ENCODE measurements around the gene NDUFAF2.

The NDUFAF2 gene, protein sequence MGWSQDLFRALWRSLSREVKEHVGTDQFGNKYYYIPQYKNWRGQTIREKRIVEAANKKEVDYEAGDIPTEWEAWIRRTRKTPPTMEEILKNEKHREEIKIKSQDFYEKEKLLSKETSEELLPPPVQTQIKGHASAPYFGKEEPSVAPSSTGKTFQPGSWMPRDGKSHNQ

DNA sequence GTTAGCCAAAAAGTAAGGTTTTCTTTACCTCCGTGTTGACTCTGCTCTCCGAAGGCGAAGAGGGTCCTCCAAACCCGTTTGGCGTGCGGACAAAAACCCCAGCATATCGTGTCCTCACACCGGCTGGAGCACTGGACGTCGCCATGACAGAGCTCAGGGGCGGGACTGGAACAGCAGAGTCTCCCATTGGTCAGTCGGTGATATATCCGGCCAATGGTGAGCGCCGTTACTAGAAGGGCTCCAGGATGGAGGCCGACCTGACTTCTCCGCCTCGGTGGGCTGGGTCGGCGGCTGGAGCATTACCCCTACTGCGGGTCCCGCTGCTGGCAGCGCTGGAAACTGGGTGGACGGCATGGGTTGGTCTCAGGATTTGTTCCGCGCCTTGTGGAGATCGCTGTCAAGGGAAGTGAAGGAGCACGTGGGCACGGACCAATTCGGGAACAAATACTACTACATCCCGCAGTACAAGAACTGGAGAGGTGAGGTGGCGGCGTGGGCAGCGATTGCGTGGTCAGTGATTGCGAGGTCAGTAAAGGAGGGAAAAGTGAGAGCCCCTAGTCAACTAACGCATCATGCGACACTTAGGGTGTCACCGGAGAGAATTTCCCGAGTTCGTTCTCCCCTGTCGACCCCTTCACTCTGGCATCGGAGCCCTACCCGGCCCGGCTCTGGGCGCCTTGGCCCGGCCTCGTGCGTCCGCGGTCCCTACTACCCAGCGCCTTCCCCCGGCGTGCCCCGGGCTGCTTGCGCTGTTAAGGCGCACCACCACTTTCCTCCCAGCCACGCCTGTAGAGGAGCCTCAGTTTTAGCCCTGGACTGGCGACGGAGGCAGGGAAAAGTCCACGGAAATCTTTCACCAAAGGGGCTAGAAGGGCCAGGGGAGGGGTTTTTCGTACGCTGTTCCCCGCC is at the start of gene NDUFAF2, which contains the start of gene ERCC8:
Gene NDUFAF2 (plus strand): TSS at position 302 of the 909 bp plus-strand sequence. CDS start 51 bp downstream, at position 353.
Gene ERCC8 (minus strand): TSS at position 167 of the 909 bp plus-strand sequence. CDS start 62 bp downstream, at position 105.
- H3K27me3 ChIP-seq (ENCODE audit: low read depth, low read length): no peaks in the 10 kb centered on the region
- H3K9me3 ChIP-seq (ENCODE audit: control insufficient read depth in 1 of 2, low read length in 2 of 2): no peaks in the 10 kb centered on the region
- H3K4me3 ChIP-seq (ENCODE audit: low read depth in 1 of 2, low read length in 2 of 2): peak within 1 kb of the TSS; percentile 92 to 94
- H3K27ac ChIP-seq (ENCODE audit: low read length): peak within 1 kb of the TSS; percentile 90
- peaks cover 3% of the 10 kb centered on the region in 2 donors for H3K36me3 ChIP-seq (ENCODE audit: control insufficient read depth in 1 of 2, insufficient read depth in 2 of 2, low read length in 2 of 2)
- peaks cover 6 to 25% of the 10 kb centered on the region in 2 donors for H3K4me1 ChIP-seq (ENCODE audit: control insufficient read depth in 1 of 2, insufficient read depth in 2 of 2, low read length in 2 of 2)

DNA sequence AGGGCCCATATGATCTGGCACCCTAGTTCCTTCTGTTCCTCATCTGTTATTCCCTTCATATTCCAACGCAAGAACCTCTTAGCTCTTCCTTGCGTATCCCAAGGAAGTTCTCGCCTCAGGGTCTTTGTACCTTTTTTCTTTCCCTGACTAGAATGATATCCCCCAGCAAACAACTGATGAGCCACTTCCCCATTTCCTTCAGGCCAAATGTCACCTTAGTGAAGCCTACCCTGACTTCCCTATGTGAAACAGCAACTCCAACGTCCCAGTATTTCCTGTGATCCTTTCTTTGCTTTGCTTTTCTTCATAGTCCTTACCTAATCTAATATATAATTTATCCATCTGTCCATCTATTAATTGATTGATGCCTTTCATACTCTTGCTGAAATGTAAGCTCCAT is 48.0 kb upstream of the NDUFAF2 start:
- H3K36me3 ChIP-seq (ENCODE audit: control insufficient read depth in 1 of 2, insufficient read depth in 2 of 2, low read length in 2 of 2): peaks cover 21 to 37% of the 10 kb centered on the region in 2 donors
- H3K4me1 ChIP-seq (ENCODE audit: control insufficient read depth in 1 of 2, insufficient read depth in 2 of 2, low read length in 2 of 2): no peaks in the 10 kb centered on the region
- H3K9me3 ChIP-seq (ENCODE audit: control insufficient read depth in 1 of 2, low read length in 2 of 2): no peaks in the 10 kb centered on the region
- no peak overlapping the region for H3K27ac ChIP-seq (ENCODE audit: low read length)
- no peaks in the 10 kb centered on the region for H3K27me3 ChIP-seq (ENCODE audit: low read depth, low read length)
- H3K4me3 ChIP-seq (ENCODE audit: low read depth in 1 of 2, low read length in 2 of 2): no peak overlapping the region

DNA sequence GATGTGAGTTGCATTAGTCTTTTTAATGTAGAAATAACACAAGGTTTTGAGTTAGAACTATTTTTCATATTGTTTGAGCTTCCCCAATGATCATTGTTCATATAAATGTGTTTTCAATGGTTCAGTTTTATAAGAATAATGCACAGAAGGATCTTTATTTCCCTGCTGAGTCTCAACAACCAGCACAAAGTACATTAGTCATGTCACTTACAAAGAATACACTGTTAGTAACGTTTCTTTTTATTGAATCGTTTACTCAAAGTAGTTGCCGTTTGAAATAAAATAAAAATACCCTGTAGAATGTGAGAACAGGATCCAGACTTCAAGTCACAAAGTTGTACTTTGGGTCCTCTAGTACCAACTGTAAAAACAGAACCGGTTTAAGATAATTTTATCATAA is 41.6 kb upstream of the NDUFAF2 start:
- H3K4me1 ChIP-seq (ENCODE audit: control insufficient read depth in 1 of 2, insufficient read depth in 2 of 2, low read length in 2 of 2): no peaks in the 10 kb centered on the region
- peaks cover 0 to 8% of the 10 kb centered on the region in 2 donors for H3K36me3 ChIP-seq (ENCODE audit: control insufficient read depth in 1 of 2, insufficient read depth in 2 of 2, low read length in 2 of 2)
- no peak overlapping the region for H3K27ac ChIP-seq (ENCODE audit: low read length)
- H3K4me3 ChIP-seq (ENCODE audit: low read depth in 1 of 2, low read length in 2 of 2): no peak overlapping the region
- no peaks in the 10 kb centered on the region for H3K9me3 ChIP-seq (ENCODE audit: control insufficient read depth in 1 of 2, low read length in 2 of 2)
- no peaks in the 10 kb centered on the region for H3K27me3 ChIP-seq (ENCODE audit: low read depth, low read length)

DNA sequence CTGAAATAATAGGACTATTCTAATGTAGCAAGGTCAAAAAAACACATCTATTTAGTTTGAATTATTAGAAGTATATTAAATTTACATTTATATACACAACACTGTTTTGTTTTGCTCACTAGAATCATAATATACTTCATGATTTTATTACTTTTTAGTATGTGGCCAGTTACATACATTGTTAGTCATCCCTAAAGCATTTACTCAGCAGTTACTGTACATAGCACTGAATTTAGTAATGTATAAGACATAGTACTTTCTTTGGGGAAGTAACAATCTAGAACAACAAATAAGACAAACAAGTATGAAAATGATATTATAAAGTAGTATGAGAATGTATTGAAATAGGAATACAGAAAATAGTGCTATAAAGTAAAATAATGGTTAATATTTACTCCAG is 28.4 kb upstream of the NDUFAF2 start:
- Histone ChIP-seq H3K4me3 (ENCODE audit: low read depth in 1 of 2, low read length in 2 of 2) (no peak overlapping the region), H3K27me3 (ENCODE audit: low read depth, low read length) (no peaks in the 10 kb centered on the region), H3K36me3 (ENCODE audit: control insufficient read depth in 1 of 2, insufficient read depth in 2 of 2, low read length in 2 of 2) (peaks cover 16 to 28% of the 10 kb centered on the region in 2 donors), H3K9me3 (ENCODE audit: control insufficient read depth in 1 of 2, low read length in 2 of 2) (no peaks in the 10 kb centered on the region), H3K27ac (ENCODE audit: low read length) (no peak overlapping the region), H3K4me1 (ENCODE audit: control insufficient read depth in 1 of 2, insufficient read depth in 2 of 2, low read length in 2 of 2) (no peaks in the 10 kb centered on the region)

DNA sequence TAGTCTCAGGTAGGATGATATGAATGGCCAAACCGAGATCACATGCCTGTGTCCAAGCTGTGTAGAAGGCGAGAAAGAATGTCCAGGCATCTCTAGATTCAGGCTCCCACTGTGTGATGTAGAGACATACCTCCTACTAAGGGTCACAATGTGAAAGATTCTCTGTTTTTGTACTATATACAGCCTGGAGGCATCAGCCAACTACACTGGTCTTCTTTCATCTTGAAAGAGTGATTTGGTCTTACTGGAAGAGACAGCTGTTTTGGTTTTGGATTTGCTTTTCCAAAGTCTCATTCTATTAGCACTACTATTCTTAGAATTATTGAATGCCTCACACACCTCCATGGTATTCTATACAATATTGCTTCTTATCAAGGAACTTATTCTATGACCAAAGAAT is 26.5 kb upstream of the NDUFAF2 start:
- Histone ChIP-seq H3K36me3 (ENCODE audit: control insufficient read depth in 1 of 2, insufficient read depth in 2 of 2, low read length in 2 of 2) (peaks cover 16 to 28% of the 10 kb centered on the region in 2 donors), H3K9me3 (ENCODE audit: control insufficient read depth in 1 of 2, low read length in 2 of 2) (no peaks in the 10 kb centered on the region), H3K4me3 (ENCODE audit: low read depth in 1 of 2, low read length in 2 of 2) (no peak overlapping the region), H3K27ac (ENCODE audit: low read length) (no peak overlapping the region), H3K4me1 (ENCODE audit: control insufficient read depth in 1 of 2, insufficient read depth in 2 of 2, low read length in 2 of 2) (no peaks in the 10 kb centered on the region), H3K27me3 (ENCODE audit: low read depth, low read length) (no peaks in the 10 kb centered on the region)

DNA sequence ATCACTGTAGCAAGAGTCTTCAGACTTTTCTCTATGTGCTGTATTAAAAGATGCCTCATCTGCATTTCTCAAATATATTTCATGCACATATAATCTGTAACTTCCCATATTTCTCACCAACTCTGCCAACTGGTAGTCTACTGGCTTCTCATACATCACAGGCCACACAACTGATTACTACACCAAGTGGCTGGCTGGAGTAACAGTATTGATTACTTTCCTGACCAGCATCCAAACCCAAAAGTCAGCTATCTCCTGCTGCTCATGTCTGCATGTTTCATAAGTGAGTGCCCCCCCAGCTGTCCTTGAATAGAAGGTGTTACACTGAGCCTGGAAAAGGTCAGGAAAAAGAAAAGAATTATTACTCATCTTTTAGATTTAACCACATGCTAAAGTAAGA is 17.6 kb upstream of the NDUFAF2 start:
- H3K36me3 ChIP-seq (ENCODE audit: control insufficient read depth in 1 of 2, insufficient read depth in 2 of 2, low read length in 2 of 2): peaks cover 8 to 12% of the 10 kb centered on the region in 2 donors
- H3K27ac ChIP-seq (ENCODE audit: low read length): no peak overlapping the region

DNA sequence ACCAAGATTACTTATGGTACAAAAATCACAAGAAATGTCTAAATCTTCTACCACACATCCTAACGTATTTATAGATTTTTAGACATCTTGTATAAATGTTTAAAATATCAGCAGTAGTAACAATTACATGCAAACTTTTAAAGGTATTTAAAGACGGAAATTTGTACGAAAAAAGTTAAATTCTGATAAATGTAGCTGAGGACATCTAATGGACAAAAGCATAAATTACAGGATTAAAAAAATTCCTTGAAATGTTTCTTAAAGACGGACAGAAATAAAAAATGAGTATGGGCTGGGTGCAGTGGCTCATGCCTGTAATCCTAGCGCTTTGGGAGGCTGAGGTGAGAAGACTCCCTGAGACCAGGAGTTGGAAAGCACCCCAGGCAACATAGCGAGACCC is 16.0 kb upstream of the NDUFAF2 start:
- no peaks in the 10 kb centered on the region for H3K4me1 ChIP-seq (ENCODE audit: control insufficient read depth in 1 of 2, insufficient read depth in 2 of 2, low read length in 2 of 2)
- H3K4me3 ChIP-seq (ENCODE audit: low read depth in 1 of 2, low read length in 2 of 2): no peak overlapping the region
- H3K36me3 ChIP-seq (ENCODE audit: control insufficient read depth in 1 of 2, insufficient read depth in 2 of 2, low read length in 2 of 2): peaks cover 8 to 12% of the 10 kb centered on the region in 2 donors
- H3K27ac ChIP-seq (ENCODE audit: low read length): no peak overlapping the region
- H3K27me3 ChIP-seq (ENCODE audit: low read depth, low read length): no peaks in the 10 kb centered on the region
- H3K9me3 ChIP-seq (ENCODE audit: control insufficient read depth in 1 of 2, low read length in 2 of 2): no peaks in the 10 kb centered on the region

More for the DNA sequence above, 17.6 kb upstream of the NDUFAF2 start:
- no peak overlapping the region for H3K4me3 ChIP-seq (ENCODE audit: low read depth in 1 of 2, low read length in 2 of 2)
- no peaks in the 10 kb centered on the region for H3K9me3 ChIP-seq (ENCODE audit: control insufficient read depth in 1 of 2, low read length in 2 of 2)
- H3K27me3 ChIP-seq (ENCODE audit: low read depth, low read length): no peaks in the 10 kb centered on the region
- no peaks in the 10 kb centered on the region for H3K4me1 ChIP-seq (ENCODE audit: control insufficient read depth in 1 of 2, insufficient read depth in 2 of 2, low read length in 2 of 2)

DNA sequence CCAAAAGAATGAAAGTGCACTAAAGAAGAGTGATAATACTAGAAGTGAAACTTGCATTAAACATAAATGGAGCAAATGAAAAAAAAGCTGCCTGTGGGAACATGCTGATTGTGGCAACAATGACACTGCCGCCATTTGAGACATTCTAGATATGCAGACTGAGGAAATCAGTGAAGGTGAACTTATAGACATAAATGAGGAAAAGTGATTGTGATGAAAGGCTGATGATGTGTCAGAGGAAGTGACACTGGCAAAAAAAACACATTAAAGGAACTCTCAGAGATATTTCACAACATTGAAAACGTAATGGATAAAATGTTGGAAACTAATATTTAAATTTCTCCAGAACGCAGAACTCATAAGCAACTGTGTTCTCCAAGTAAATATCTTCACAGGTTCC is 1.4 kb upstream of the NDUFAF2 start:
- Histone ChIP-seq H3K27ac (ENCODE audit: low read length) (no peak overlapping the region), H3K4me1 (ENCODE audit: control insufficient read depth in 1 of 2, insufficient read depth in 2 of 2, low read length in 2 of 2) (peaks cover 6 to 25% of the 10 kb centered on the region in 2 donors), H3K9me3 (ENCODE audit: control insufficient read depth in 1 of 2, low read length in 2 of 2) (no peaks in the 10 kb centered on the region), H3K27me3 (ENCODE audit: low read depth, low read length) (no peaks in the 10 kb centered on the region), H3K36me3 (ENCODE audit: control insufficient read depth in 1 of 2, insufficient read depth in 2 of 2, low read length in 2 of 2) (peaks cover 3% of the 10 kb centered on the region in 2 donors), H3K4me3 (ENCODE audit: low read depth in 1 of 2, low read length in 2 of 2) (peak overlapping the region in 1 of 2 donors; percentile 94)

DNA sequence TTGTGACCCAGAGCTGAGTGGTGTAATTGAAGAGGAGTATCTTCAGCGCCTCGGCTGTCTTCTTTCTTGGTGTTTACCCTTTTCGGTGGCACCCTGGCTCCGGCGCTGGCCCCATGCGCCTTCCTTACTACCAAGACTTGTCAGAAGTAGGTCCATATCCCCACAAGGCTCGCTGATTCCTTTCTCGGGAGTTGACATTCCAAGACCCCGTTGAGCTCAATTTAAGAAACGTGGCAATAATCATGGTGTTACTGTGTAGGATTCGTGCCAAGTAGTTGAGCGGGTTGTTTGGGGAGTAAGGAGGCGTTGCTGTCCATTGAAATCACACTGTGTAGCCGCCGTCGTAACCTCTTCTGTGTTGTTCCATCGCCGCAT is 795 bp downstream of the NDUFAF2 start:
- Histone ChIP-seq H3K27ac (ENCODE audit: low read length) (peak overlapping the region; percentile 90), H3K4me1 (ENCODE audit: control insufficient read depth in 1 of 2, insufficient read depth in 2 of 2, low read length in 2 of 2) (peaks cover 6 to 25% of the 10 kb centered on the region in 2 donors), H3K9me3 (ENCODE audit: control insufficient read depth in 1 of 2, low read length in 2 of 2) (no peaks in the 10 kb centered on the region), H3K4me3 (ENCODE audit: low read depth in 1 of 2, low read length in 2 of 2) (peak overlapping the region; percentile 92 to 94), H3K36me3 (ENCODE audit: control insufficient read depth in 1 of 2, insufficient read depth in 2 of 2, low read length in 2 of 2) (peaks cover 0 to 3% of the 10 kb centered on the region in 2 donors), H3K27me3 (ENCODE audit: low read depth, low read length) (no peaks in the 10 kb centered on the region)

DNA sequence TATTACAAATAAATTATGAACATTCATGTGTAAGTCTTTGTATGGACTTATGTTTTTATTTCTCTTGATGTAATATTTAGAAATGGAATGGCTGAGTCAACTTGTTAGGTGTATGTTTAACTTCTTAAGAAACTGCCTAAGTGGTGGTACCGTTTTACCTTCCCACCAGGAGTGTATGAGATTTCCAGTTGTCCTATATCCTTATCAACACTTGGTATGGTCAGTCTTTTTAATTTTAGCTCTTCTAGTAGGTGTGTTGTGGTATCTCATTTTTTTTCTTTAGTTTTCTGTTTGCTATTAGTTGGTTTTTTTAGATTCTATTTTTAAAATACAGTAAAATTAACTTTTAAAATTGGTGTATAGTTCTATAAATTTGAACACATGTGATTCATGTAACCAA is 3.7 kb downstream of the NDUFAF2 start:
- Histone ChIP-seq H3K4me1 (ENCODE audit: control insufficient read depth in 1 of 2, insufficient read depth in 2 of 2, low read length in 2 of 2) (peaks cover 6 to 20% of the 10 kb centered on the region in 2 donors), H3K4me3 (ENCODE audit: low read depth in 1 of 2, low read length in 2 of 2) (no peak overlapping the region), H3K9me3 (ENCODE audit: control insufficient read depth in 1 of 2, low read length in 2 of 2) (no peaks in the 10 kb centered on the region), H3K27me3 (ENCODE audit: low read depth, low read length) (no peaks in the 10 kb centered on the region), H3K36me3 (ENCODE audit: control insufficient read depth in 1 of 2, insufficient read depth in 2 of 2, low read length in 2 of 2) (peaks cover 0 to 3% of the 10 kb centered on the region in 2 donors), H3K27ac (ENCODE audit: low read length) (no peak overlapping the region)

DNA sequence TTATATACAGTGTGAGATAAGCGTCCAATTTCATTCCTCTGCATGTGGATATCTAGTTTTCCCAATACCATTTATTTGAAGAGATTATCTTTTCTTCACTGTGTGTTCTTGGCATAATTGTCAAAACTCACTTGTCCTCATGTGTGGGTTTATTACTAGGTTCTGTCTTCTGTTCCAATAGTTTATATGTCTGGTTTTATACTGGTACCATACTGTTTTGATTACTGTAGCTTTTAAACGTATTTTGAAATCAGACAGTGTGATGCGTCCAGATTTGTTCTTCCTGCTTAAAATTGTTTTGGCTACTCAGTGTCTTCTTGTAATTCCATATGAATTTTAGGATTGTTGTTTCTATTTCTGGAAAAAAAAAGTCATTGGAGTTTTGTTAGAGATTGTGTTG is 10.2 kb downstream of the NDUFAF2 start:
- Histone ChIP-seq H3K27ac (ENCODE audit: low read length) (no peak overlapping the region), H3K9me3 (ENCODE audit: control insufficient read depth in 1 of 2, low read length in 2 of 2) (peaks cover 0 to 4% of the 10 kb centered on the region in 2 donors), H3K36me3 (ENCODE audit: control insufficient read depth in 1 of 2, insufficient read depth in 2 of 2, low read length in 2 of 2) (no peaks in the 10 kb centered on the region), H3K4me3 (ENCODE audit: low read depth in 1 of 2, low read length in 2 of 2) (no peak overlapping the region), H3K27me3 (ENCODE audit: low read depth, low read length) (no peaks in the 10 kb centered on the region), H3K4me1 (ENCODE audit: control insufficient read depth in 1 of 2, insufficient read depth in 2 of 2, low read length in 2 of 2) (no peaks in the 10 kb centered on the region)
